OCI-LY1 (cell line): ENCODE data around the gene PPP1R7.

Experiments
- H2AFZ ChIP-seq: fragments of 200-600 bp; sonication (generic), shearing (Covaris generic); 2 replicates; pipeline ENCODE4 v1.6.0; 2014; ENCODE audit warnings: antibody characterized with exemption, mild to moderate bottlenecking, low read length
- H3F3A ChIP-seq: fragments of 200-600 bp; sonication (generic), shearing (Covaris generic); 2 replicates; pipeline ENCODE4 v1.6.0; 2014; ENCODE audit warnings: mild to moderate bottlenecking, antibody characterized with exemption, low read length, moderate library complexity; ENCODE audit not compliant: insufficient read depth
- H3K27ac ChIP-seq: fragments of 200-600 bp; sonication (generic); 2 replicates; pipeline ENCODE4 v1.5.1; 2014; ENCODE audit warnings: low read length, mixed run types, mild to moderate bottlenecking, low read depth; ENCODE audit not compliant: poor library complexity, severe bottlenecking
- H3K27me3 ChIP-seq: fragments of 200-600 bp; sonication (generic); 2 replicates; pipeline ENCODE4 v1.6.0; 2014; ENCODE audit warnings: antibody characterized with exemption, mild to moderate bottlenecking, low read length, moderate library complexity; ENCODE audit not compliant: insufficient read depth
- H3K36me3 ChIP-seq: fragments of 200-600 bp; sonication (generic); 2 replicates; pipeline ENCODE4 v1.6.1; 2014; ENCODE audit warnings: mild to moderate bottlenecking, antibody characterized with exemption, low read length, moderate library complexity, mixed read lengths; ENCODE audit not compliant: insufficient read depth
- H3K4me1 ChIP-seq: fragments of 200-600 bp; sonication (generic); 2 replicates; pipeline ENCODE4 v1.5.1; 2014; ENCODE audit warnings: mild to moderate bottlenecking, low read length, moderate library complexity; ENCODE audit not compliant: insufficient read depth, severe bottlenecking
- H3K4me2 ChIP-seq: fragments of 200-600 bp; sonication (generic), shearing (Covaris generic); 2 replicates; pipeline ENCODE4 v1.6.1; 2014; ENCODE audit warnings: low read length
- H3K4me3 ChIP-seq: fragments of 200-600 bp; sonication (generic); 2 replicates; pipeline ENCODE4 v1.5.1; 2014; ENCODE audit warnings: low read length, low read depth, mild to moderate bottlenecking, mixed read lengths; ENCODE audit not compliant: poor library complexity, severe bottlenecking
- H3K79me2 ChIP-seq: fragments of 200-600 bp; shearing (Covaris generic); 2 replicates; pipeline ENCODE4 v1.6.1; 2016; ENCODE audit warnings: mixed run types, low read length, mixed read lengths; ENCODE audit not compliant: insufficient read depth
- H3K9ac ChIP-seq: fragments of 200-600 bp; sonication (generic), shearing (Covaris generic); 2 replicates; pipeline ENCODE4 v1.6.1; 2014; ENCODE audit warnings: mild to moderate bottlenecking, low read length, mixed read lengths
- H3K9me2 ChIP-seq: fragments of 200-600 bp; sonication (generic), shearing (Covaris generic); 2 replicates; pipeline ENCODE4 v1.6.1; 2014; ENCODE audit warnings: low read depth, mild to moderate bottlenecking, low read length, mixed read lengths
- H3K9me3 ChIP-seq: fragments of 200-600 bp; shearing (Covaris generic); 2 replicates; pipeline ENCODE4 v1.6.1; 2014; ENCODE audit warnings: low read length, mixed read lengths
- H4K20me1 ChIP-seq: fragments of 200-600 bp; sonication (generic), shearing (Covaris generic); 2 replicates; pipeline ENCODE4 v1.6.0; 2016; ENCODE audit warnings: mild to moderate bottlenecking, low read length; ENCODE audit not compliant: insufficient read depth
- CTCF ChIP-seq: fragments of 200-600 bp; sonication (generic), shearing (Covaris generic); IDR thresholded peaks from 2 replicates; pipeline ENCODE4 v1.5.1; 2017; ENCODE audit warnings: mild to moderate bottlenecking, antibody characterized with exemption, low read length, moderate library complexity, mixed read lengths
- EZH2 ChIP-seq: fragments of 200-600 bp; sonication (generic), shearing (Covaris generic); IDR thresholded peaks from 2 replicates; pipeline ENCODE4 v1.8.0; 2017; ENCODE audit warnings: borderline replicate concordance, mixed run types, mild to moderate bottlenecking, antibody characterized with exemption, low read length, moderate library complexity, mixed read lengths

The PPP1R7 gene

GRCh38 chr2:241225545-241225944, 75.3 kb downstream of the PPP1R7 start:
- Histone ChIP-seq H3K36me3 (peaks cover 44% of the 10 kb centered on the region), H3K4me3 (no peak overlapping the region), H4K20me1 (no peaks in the 10 kb centered on the region), H3K79me2 (no peaks in the 10 kb centered on the region), H3K27ac (no peak overlapping the region), H3K9me3 (no peaks in the 10 kb centered on the region), H3K9ac (no peak overlapping the region), H3F3A (no peaks in the 10 kb centered on the region), H3K4me1 (peaks cover 3% of the 10 kb centered on the region), H3K27me3 (no peaks in the 10 kb centered on the region), H3K4me2 (no peak overlapping the region), H3K9me2 (no peaks in the 10 kb centered on the region), H2AFZ (no peak overlapping the region)
- TF ChIP-seq CTCF (no peak), EZH2 (no peak)

GRCh38 chr2:241225983-241226382, 75.7 kb downstream of the PPP1R7 start:
- H3K27me3 ChIP-seq, result no peaks in the 10 kb centered on the region
- TF ChIP-seq CTCF, result no peak

GRCh38 chr2:241226723-241227572, 76.7 kb downstream of the PPP1R7 start:
- Histone ChIP-seq H3K36me3 (peaks cover 56% of the 10 kb centered on the region), H3K4me3 (no peak overlapping the region), H4K20me1 (no peaks in the 10 kb centered on the region), H3K9me3 (no peaks in the 10 kb centered on the region), H3K9me2 (no peaks in the 10 kb centered on the region), H3K27ac (no peak overlapping the region), H2AFZ (no peak overlapping the region), H3F3A (no peaks in the 10 kb centered on the region), H3K4me1 (peaks cover 3% of the 10 kb centered on the region), H3K27me3 (no peaks in the 10 kb centered on the region), H3K79me2 (no peaks in the 10 kb centered on the region), H3K4me2 (no peak overlapping the region), H3K9ac (no peak overlapping the region)
- TF ChIP-seq EZH2 (no peak), CTCF (no peak)

More at GRCh38 chr2:241225983-241226382, 75.7 kb downstream of the PPP1R7 start:
- Histone ChIP-seq H3K27ac (no peak overlapping the region), H3K9me2 (no peaks in the 10 kb centered on the region), H3K36me3 (peaks cover 49% of the 10 kb centered on the region), H3K79me2 (no peaks in the 10 kb centered on the region), H3K4me2 (no peak overlapping the region), H3K4me1 (peaks cover 3% of the 10 kb centered on the region), H3F3A (no peaks in the 10 kb centered on the region), H2AFZ (no peak overlapping the region), H3K9ac (no peak overlapping the region), H3K4me3 (no peak overlapping the region), H3K9me3 (no peaks in the 10 kb centered on the region), H4K20me1 (no peaks in the 10 kb centered on the region)
